NCI-H1048 (cell line): ENCODE measurements around the gene HRH2.

ENCODE experiments used
- DNase-seq: peaks from one replicate; lab custom pipeline; 2025; lab: John Stamatoyannopoulos, UW

Gene HRH2

GRCh38 chr5:175692996-175693710 is 35.3 kb downstream of the HRH2 start:
- DNase-seq: no peak

DNA sequence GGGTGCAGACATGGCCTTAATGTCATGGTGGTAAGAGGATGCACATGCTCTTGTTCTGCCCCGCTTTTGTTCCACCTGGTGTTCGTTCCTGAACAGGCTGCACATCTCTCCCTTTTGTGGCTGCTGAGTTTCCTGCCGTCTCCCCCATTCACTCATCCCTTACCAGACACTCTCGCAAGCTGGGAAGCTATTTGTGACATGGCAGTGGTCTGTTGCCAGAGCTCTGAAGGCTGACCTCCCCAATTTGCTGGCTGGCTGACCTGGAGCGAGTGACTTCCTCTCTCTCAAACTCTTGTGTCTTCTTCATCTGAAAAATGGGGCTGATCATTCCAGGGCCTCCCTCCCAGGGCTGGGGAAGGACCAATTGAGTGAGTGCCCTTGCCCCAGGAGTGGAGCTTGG is 35.9 kb downstream of the HRH2 start:
- no peak for DNase-seq

DNA sequence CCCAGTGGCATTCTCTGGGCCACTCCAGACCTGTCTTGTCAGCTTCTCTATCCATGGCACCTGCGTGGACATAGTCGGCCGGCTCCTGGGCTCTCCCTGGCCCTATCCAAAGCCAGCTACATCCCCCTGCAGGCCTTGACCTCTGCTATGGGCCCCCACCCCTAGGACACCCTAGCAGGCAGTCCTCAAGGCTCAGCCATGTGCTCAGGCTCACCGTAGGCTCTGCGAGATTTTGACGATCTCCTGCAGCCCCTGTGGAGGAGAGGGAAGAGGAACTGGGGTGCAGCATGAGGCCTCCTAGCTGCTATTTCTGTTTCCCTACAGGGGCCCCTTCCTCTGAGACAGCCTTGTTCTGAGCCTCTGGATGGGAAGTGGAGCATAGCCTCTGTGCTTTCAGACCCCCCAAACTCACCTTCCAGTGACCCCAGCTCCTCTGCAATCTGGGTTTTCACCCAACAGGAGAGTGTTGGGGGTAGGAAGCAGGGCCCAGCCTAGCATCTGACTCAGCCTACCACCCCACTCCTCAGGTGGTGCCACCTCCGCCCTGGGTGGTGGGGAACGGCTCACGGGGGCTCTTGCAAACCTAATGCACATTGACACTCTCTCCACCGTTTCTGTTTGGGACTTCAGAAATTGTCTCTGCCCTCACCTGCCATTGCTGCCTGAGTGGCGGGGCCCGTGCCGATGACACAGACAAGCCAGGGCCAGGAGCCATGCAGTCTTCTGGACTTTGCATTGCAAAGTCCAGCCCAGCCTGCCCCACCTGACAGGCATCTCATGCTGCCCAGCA is 36.7 kb downstream of the HRH2 start:
- DNase-seq: no peak

- DNase-seq: no peak
These were observed 37.6 kb downstream of the HRH2 start for GRCh38 chr5:175695161-175696126.

GRCh38 chr5:175696139-175696854 is 38.4 kb downstream of the HRH2 start:
- no peak for DNase-seq

DNA sequence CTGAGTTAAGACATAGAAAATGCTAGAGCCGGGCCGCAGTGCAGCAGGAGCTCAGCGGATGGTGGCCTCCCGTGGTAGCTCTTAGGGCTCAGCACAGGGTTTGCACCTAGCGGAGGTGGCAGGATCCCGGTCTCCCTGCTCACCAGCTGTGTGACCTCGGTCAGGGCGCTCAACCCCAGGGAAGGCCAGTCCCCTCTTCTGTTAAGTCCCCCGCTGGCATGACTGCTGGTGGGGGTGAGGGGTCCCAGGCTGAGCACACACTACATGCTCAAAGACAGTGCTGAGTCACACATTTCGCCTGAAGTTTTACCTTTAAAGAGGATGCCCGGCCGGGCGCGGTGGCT is 39.0 kb downstream of the HRH2 start:
- DNase-seq: no peak

- DNase-seq: no peak
These were observed 40.0 kb downstream of the HRH2 start for GRCh38 chr5:175697846-175698245.

- DNase-seq: no peak
These were observed 40.7 kb downstream of the HRH2 start for GRCh38 chr5:175698401-175699115.

GRCh38 chr5:175700991-175701390 is 43.1 kb downstream of the HRH2 start:
- DNase-seq: no peak

- DNase-seq: no peak
These were observed 43.9 kb downstream of the HRH2 start for GRCh38 chr5:175701797-175702196.

- DNase-seq: no peak
These were observed 48.6 kb downstream of the HRH2 start for GRCh38 chr5:175706499-175706898.

DNA sequence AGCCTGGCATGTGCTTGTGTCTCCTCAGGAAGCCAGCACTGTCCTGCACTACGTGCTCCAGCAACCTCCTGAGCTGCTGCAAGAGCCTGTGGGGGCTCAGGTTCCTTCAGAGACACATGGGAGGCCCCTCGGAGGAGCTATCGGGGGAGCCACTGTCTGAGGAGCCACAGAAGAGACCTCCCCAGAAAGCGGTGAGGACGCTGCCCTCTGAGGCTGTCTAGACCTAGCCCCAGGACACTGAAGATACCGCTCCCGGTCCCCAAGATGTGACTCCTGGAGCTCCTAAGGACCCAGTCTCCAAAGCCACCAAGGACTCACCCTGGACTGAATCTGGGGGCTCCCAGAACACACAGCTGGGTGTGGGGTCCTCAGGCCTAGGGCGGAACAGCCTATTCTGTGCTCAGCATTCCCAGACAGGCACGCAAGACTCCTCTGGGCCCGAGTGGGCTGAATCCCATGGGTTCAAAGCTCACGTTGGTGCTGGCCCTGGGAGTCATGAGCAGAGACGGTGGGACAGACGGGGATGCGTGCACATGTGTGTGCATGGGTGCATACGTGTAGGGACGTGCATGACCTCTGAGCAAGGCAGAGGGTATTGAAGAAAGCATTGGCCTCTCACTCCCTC is 50.0 kb downstream of the HRH2 start:
- DNase-seq: no peak

- no peak for DNase-seq
These were observed 51.5 kb downstream of the HRH2 start for GRCh38 chr5:175709276-175709781.

- DNase-seq: no peak
These were observed 52.5 kb downstream of the HRH2 start for GRCh38 chr5:175710326-175710725.

DNA sequence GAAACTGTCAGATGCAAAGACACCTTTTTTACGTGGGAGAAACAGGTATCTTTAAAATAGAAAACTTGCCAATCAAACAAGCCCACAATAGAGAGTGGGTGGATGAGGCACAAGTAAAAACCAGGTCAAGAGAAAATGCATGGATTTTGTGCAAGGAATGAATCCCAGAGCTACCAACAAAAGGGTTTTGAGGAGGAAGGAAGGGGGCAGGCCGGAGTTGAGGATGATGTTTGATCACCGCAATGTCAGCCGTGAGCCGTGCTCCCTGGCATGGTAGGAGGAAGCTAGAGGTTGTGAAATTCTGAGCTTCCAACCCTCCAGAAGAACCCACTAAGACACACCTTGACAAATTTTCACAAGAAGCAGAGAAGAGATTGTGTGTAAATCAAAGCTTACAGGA is 53.2 kb downstream of the HRH2 start:
- no peak for DNase-seq

DNA sequence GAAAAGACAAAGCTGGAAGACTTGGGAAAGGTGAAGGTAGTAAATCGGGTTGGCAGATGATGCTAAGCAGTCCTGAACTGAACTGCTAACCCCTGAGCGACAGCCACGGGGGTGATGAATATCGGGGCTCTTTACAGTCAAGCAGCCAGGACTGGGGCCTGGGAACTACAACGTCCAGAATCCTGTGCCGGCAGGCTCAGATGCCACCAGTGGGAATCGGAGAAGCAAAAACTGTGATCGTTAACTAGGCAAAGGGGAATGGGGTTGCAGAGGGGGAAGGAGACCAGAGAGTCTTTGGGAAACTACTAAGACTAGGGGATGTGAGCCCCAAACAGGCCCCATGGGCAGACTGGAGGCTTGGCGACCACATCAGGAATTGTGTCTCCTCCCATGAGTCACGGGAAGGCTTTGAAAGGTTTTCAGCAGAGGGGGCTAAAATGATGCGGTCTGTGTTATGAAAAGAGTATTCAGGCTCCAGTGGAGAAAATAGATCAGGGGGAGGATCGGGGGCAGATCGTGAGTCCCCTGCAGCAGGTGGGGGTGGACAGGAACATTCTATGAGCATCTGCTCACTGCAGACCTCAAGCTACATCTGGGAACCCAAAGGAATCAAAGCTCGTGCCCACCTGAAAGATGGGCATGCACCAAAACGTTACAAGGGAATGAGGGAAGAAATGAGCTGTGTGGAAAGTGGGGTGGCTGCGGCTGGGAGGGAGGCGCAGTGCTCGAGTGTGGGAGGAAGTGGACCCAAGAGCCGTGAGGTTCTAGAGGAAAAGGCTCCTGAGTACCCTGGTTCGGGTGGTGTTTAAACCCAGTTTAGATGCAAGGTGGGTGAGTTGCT is 53.8 kb downstream of the HRH2 start:
- no peak for DNase-seq

DNA sequence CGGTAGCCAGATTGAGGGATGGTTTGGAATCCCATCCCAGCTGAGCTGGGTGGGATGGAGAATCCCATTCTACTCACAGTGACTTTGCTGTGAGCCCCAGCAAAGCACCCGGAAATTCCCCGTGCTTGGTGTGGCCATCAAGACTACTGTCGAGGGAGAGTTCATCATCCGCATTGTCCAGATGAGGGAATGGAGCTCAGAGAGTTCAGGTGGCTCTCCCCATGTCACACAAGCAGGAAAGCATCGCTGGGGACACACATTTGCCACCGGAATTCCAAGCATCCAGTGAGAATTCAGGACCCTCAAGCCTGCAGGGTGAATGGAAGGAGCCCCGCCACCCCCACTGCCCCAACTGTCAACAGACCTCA is 54.4 kb downstream of the HRH2 start:
- no peak for DNase-seq

GRCh38 chr5:175712681-175713085 is 54.8 kb downstream of the HRH2 start:
- DNase-seq: no peak

DNA sequence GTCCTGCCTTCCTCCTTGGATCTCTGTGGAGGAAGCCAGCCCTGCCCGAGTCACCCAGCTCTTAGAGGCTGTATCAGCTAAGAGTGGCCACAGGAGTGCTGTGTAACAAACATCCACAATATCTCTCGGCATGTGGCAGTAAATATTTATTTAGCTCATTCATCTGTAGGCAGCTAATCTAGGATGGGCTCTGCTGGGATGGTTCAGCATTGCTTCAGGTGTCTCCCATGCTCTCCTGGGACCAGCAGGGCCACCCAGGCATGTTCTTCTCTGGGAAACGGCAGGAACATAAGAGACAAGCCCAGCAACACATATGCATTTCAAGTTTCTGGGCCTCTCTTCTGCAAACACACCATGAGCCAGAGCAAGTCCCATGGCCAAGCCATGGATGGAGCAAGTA is 56.1 kb downstream of the HRH2 start:
- no peak for DNase-seq
